GM19324 (cell line): ENCODE data around the gene LRRC26.

Experiments
- ATAC-seq: cut with Tn5 transposase; IDR thresholded peaks from one replicate; pipeline ENCODE4 v1.9.1; 2021; ENCODE audit warnings: mild to moderate bottlenecking, moderate library complexity; ENCODE audit not compliant: unreplicated experiment, low FRiP score

Gene LRRC26

DNA sequence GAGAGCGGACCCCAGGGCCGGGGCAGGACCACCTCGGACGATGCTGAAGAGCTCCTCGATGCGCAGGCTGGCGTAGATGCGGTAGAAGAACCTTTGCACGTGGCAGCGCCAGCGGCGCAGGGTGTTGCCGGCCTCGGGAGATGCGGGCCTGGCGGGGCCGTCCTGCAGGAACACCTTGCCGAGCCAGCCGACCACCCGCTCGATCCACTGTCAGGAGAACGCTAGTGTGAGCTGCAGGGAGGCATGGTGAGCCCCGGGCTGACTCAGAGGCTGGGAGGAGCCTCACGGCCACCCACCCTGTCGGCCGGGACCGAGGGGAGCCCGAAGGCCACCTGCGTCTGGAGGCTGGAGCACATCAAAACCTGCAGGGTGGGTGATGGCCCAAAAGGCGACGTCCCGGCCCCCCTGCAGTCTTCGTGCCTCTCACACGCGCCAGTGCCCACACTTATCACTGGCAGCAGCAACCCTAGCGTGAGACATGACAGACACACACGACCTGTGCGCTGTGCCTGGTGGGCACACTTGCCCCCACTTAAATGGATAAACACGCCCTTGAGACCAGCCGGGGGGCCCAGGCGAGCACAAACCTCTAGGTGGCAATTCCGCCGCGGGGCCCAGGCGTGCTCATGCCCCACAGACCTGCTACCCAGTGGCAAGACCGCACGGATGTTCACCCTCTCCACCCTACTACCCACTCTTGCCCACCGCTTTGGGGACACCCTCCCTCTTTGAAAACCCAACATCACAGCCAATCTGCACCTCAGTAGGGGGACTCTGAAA, 15.2 kb upstream of the LRRC26 start:
- ATAC-seq: no peak

- no peak for ATAC-seq
These were observed 14.2 kb upstream of the LRRC26 start for GRCh38 chr9:137183980-137184595.

DNA sequence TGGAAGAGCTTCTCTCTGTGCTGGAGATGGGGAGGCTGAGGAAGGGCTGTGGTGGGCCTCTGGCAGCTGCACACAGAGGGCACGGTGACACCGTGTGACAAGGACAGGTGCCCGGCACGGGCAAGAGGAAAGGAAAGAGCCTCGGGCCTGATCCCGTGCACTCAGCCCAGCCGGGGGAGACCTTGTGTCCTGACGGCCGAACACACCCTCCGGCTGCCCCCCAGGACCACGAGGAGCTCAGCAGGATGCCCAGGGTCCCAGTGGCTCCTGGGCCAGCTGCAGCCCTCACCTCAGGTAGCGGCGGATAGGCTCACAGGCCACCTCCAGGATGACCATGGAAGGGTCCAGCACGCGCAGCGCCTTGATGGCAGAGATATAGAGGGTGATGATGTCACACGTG, 13.0 kb upstream of the LRRC26 start:
- no peak for ATAC-seq

- ATAC-seq: no peak
These were observed 11.8 kb upstream of the LRRC26 start for GRCh38 chr9:137181680-137182079.

- ATAC-seq: no peak
These were observed 10.6 kb upstream of the LRRC26 start for GRCh38 chr9:137180491-137180890.

GRCh38 chr9:137179761-137180160, 9.9 kb upstream of the LRRC26 start:
- ATAC-seq: no peak

- ATAC-seq: no peak
These were observed 9.2 kb upstream of the LRRC26 start for GRCh38 chr9:137178939-137179630.

DNA sequence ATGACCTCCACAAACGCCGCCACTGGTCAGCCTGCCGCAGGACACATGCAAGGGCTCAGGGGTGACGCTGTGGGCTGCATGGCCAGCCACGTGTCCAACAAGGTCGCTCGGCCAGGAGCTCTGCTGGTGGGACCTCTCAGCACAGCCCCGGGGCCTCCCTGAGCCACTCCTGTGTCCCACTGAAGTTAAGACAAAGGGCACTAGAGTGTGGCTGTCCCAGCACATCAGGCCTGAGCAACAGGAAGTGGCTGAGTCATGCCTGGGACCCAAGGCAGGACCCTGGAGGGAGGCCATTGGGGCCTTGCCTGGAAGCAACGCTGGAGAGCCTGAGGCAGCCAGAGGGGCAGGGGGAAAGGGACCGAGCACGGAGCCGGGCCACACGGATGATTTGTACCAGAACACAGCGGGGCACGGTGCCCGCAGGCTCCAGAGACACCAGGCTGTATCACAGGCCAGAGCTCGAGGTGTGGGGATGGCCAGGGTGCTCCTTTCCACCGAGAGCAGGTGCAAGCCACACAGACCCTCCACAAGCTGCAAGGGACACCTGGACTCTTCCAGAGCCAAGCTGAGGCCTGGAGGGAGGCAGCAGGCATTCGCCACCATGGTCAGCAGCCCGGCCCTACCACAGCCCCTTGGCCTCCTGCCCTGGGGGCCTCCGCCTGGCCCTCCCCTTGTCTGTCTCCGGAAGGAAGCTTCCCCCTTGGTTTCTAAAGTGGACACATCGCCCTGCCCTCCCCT, 8.5 kb upstream of the LRRC26 start:
- ATAC-seq: no peak

GRCh38 chr9:137176302-137177182, 6.7 kb upstream of the LRRC26 start:
- no peak for ATAC-seq

- ATAC-seq: no peak
These were observed 5.6 kb upstream of the LRRC26 start for GRCh38 chr9:137175345-137175961.

GRCh38 chr9:137174722-137175293, 5.0 kb upstream of the LRRC26 start:
- no peak for ATAC-seq

GRCh38 chr9:137173796-137174664, 4.2 kb upstream of the LRRC26 start:
- no peak for ATAC-seq

- ATAC-seq: no peak
These were observed 3.3 kb upstream of the LRRC26 start for GRCh38 chr9:137172901-137173795.

- no peak for ATAC-seq
These were observed 1.5 kb upstream of the LRRC26 start for GRCh38 chr9:137171149-137171900.

DNA sequence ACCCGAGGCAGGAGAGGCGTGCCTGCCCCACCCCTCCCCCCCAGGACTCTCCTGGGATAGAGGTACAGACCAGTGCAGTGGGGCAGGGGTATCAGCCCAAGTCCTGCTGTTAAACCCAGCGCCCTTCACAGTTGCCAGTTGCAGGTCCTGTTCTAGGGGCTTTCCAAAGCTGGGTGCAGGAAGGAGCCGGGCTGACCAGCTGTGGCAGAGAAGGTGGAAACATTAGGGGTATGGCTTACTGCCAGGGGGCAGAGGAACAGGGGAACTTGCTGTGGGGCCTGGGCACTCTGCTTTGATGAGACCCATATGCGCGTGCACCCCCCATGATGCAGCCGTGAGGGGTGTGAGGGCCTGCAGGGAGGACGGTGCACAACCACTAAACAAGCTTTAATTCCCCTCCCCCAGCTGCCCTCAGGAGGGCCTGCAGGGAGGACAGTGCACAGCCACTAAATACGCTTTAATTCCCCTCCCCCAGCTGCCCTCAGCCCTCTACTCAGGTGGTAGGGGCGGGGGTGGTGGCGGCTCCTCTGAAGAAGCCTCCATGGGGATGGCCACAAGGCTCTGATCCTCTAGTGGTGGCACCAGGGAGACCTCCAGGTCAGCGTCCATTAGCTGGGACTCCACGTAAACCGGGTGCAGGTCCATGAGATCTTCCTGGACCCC, 766 bp upstream of the LRRC26 start:
- no peak for ATAC-seq
